ENCODE results near the gene CNIH1.
"Not testable (repeated sequence)": the region's sequence is repeated elsewhere in the genome, so short reads cannot be mapped to it uniquely, and the experiment has no call there.

CNIH1 gene

DNA sequence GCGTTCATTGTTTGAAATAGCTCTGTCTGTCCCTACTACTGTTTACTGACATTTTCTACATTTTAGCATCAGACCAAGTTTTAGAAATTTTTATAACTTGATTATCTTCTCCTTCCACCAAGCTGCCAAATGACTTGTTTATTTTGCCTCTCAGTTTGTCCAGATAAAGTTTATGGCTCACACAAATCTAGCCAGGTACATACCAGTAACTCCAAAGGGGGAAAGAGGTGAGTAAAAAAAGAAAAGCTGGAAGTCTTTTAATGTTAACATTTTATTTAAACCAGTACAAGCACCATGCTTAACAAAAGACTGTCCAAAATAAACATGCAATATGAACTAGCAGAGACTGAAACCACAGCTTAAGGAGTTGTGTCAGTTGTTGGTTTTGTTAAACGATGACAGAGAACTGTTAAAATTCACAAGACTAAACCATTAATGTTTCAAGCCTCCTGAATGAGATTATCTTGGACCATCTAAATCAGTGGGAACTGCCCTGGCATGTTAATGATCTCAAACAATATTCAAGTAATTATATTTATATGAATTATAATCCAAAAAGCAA, 33.1 kb upstream of the CNIH1 start:
- Histone ChIP-seq H3K4me3 (no peak overlapping the region), H3K9me3 (ENCODE audit: low read depth, low read length) (no peaks in the 10 kb centered on the region), H3K36me3 (ENCODE audit: insufficient read depth, low read length) (peaks cover 26% of the 10 kb centered on the region), H3K27ac (no peak overlapping the region), H3K9ac (ENCODE audit: insufficient read length) (no peak overlapping the region)
- TF ChIP-seq POLR2AphosphoS5 (IDR thresholded peaks at IDR 0.05; ENCODE audit: borderline replicate concordance, low read depth, low read length) (no peak), EZH2 (IDR thresholded peaks at IDR 0.05) (no peak), FOXP2 (optimal IDR thresholded peaks at IDR 0.05; ENCODE audit: control extremely low read depth, extremely low read length, insufficient read depth) (no peak)
- no peak for DNase-seq (ENCODE audit: low read depth, low spot score)

DNA sequence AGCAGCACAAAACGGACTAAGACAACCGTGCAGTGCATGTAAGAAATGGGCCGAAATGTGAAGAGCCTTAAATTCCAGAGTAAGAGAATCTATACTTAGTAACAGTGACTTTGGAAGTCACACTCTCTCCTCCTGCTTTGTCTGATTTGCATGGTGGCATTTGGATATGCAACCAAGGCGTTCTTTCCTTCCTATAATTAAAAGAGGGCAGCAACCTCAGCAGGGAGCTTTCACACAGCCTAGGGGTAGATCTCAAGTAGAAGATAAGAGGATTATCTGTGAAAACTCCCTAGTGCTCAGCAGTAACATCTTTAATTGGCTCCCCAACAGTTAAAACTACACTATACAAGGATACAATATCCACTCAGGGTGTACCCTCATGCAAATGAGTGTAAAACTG, 31.1 kb upstream of the CNIH1 start:
- Histone ChIP-seq H3K4me3 (peak overlapping the region; percentile 62), H3K27ac (peak overlapping the region; percentile 88; the same call in 1 of the 2 replicates), H3K36me3 (ENCODE audit: insufficient read depth, low read length) (peaks cover 16% of the 10 kb centered on the region), H3K9me3 (ENCODE audit: low read depth, low read length) (no peaks in the 10 kb centered on the region), H3K9ac (ENCODE audit: insufficient read length) (no peak overlapping the region)
- no peak for TF ChIP-seq FOXP2 (optimal IDR thresholded peaks at IDR 0.05; ENCODE audit: control extremely low read depth, extremely low read length, insufficient read depth)
- TF ChIP-seq POLR2AphosphoS5 (IDR thresholded peaks at IDR 0.05; ENCODE audit: borderline replicate concordance, low read depth, low read length) = peak; percentile 41; the same call in 1 of the 2 replicates
- DNase-seq (ENCODE audit: low read depth, low spot score) = peak; percentile 67

DNA sequence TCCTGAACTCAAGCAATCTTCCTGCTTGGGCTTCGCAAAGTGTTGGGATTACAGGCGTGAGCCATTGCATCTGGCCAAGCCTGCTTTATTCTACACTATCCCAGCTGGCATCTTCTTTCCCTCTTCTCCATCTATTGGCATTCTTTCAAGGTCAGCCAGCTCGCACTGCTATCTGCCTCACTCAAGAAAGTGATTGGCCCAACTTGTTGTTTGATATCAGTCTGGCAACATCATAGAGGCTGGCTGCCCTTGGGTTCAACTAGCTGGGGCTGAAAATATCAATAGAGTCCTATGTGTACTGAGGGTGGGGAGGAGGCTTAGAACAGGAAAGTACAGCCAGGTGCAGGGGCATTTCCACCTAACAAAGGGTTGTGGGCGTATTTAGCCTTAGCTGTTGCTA, 30.5 kb upstream of the CNIH1 start:
- Histone ChIP-seq H3K36me3 (ENCODE audit: insufficient read depth, low read length) (peaks cover 10% of the 10 kb centered on the region), H3K9ac (ENCODE audit: insufficient read length) (no peak overlapping the region), H3K27ac (no peak overlapping the region), H3K4me3 (peak overlapping the region; percentile 62; the same call in 1 of the 2 replicates), H3K9me3 (ENCODE audit: low read depth, low read length) (no peaks in the 10 kb centered on the region)
- DNase-seq (ENCODE audit: low read depth, low spot score) = no peak
- TF ChIP-seq POLR2AphosphoS5 (IDR thresholded peaks at IDR 0.05; ENCODE audit: borderline replicate concordance, low read depth, low read length) = no peak
- TF ChIP-seq FOXP2 (optimal IDR thresholded peaks at IDR 0.05; ENCODE audit: control extremely low read depth, extremely low read length, insufficient read depth) = no peak
- no peak for TF ChIP-seq EZH2 (IDR thresholded peaks at IDR 0.05)

DNA sequence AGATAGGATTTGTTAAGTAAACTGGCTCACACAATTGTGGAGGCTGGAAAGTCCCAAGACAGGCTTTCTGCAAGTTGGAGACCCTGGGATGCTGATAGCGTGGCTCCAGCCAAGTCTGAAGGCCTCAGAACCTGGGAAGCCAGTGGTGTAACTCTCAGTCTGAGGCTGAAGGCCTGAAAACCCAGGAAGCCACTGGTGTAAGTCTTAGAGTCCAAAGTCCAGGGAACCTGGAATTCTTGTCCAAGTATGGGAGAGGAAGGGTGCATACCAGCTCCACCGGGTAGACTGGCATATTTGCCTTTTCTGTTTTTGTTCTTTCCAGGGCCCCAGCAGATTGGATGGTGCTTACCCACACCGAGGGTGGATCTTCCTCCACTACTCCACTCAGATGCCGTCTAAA, 29.5 kb upstream of the CNIH1 start:
- Histone ChIP-seq H3K9me3 (ENCODE audit: low read depth, low read length) (no peaks in the 10 kb centered on the region), H3K27ac (no peak overlapping the region), H3K4me3 (no peak overlapping the region), H3K9ac (ENCODE audit: insufficient read length) (no peak overlapping the region), H3K36me3 (ENCODE audit: insufficient read depth, low read length) (peaks cover 8% of the 10 kb centered on the region)
- TF ChIP-seq EZH2 (IDR thresholded peaks at IDR 0.05) (no peak), POLR2AphosphoS5 (IDR thresholded peaks at IDR 0.05; ENCODE audit: borderline replicate concordance, low read depth, low read length) (no peak), FOXP2 (optimal IDR thresholded peaks at IDR 0.05; ENCODE audit: control extremely low read depth, extremely low read length, insufficient read depth) (no peak)
- DNase-seq (ENCODE audit: low read depth, low spot score) = no peak

DNA sequence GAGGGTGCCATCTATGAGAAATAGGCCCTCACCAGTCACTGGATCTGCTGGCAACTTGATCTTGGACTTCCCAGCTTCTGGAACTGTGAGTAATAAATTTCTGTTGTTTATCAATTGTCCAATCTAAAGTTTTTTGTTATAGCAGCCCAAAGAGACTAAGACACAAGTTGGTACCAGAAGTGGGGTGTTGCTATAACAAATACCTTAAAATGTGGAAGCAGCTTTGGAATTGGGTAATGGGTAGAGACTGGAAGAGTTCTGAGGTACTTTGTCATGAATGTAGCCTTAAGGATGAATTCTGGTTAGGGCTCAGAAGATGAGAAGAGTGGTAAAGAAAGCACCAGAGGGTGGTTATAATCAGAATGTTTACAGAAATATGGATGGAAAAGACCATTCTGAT, 26.1 kb upstream of the CNIH1 start:
- no peak overlapping the region for H3K9ac ChIP-seq (ENCODE audit: insufficient read length)
- H3K36me3 ChIP-seq (ENCODE audit: insufficient read depth, low read length) = no peaks in the 10 kb centered on the region
- no peaks in the 10 kb centered on the region for H3K9me3 ChIP-seq (ENCODE audit: low read depth, low read length)
- H3K4me3 ChIP-seq = no peak overlapping the region
- H3K27ac ChIP-seq = no peak overlapping the region
- TF ChIP-seq FOXP2 (optimal IDR thresholded peaks at IDR 0.05; ENCODE audit: control extremely low read depth, extremely low read length, insufficient read depth) = no peak
- TF ChIP-seq EZH2 (IDR thresholded peaks at IDR 0.05) = no peak
- TF ChIP-seq POLR2AphosphoS5 (IDR thresholded peaks at IDR 0.05; ENCODE audit: borderline replicate concordance, low read depth, low read length) = no peak
- DNase-seq (ENCODE audit: low read depth, low spot score) = no peak

DNA sequence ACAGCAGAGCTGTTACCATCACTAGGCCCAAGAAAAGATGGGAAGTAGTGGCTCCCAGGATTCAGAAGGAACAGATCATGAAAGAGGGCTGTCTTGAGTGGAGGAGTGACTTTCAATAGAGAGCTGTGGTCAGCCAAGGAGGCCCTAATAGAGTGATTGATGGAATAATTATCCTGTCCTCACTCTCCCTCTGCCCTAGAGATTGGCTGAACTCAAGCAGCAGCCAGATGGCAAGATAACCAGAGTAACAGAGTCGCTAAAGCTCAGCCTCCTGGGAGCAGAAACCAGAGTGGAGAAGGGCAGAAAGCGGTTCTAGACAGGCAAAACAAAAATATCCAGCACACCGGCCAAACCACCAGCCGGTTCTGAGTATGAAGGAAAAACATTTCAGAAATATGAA, 24.5 kb upstream of the CNIH1 start:
- no peak for DNase-seq (ENCODE audit: low read depth, low spot score)

DNA sequence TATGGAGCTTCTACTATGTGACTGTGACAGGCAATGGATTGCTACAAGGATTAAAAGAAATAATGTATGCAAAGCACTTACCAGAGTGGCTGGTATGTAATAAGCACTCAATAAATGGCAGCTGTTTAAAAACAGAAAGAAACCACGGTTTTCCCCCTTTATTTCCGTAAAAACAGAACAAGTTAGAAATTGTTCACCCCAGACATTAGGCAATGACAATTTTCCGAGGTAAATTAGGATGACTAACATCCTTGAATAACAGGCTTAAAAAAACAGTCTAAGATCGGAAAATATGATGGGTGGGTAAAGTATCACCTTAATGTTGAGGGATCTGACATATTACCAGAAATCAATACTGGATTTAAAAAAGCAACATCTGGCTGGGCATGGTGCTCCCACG, 20.9 kb upstream of the CNIH1 start:
- DNase-seq (ENCODE audit: low read depth, low spot score) = no peak
- Histone ChIP-seq H3K4me3 (no peak overlapping the region), H3K9me3 (ENCODE audit: low read depth, low read length) (no peaks in the 10 kb centered on the region), H3K27ac (no peak overlapping the region), H3K9ac (ENCODE audit: insufficient read length) (no peak overlapping the region), H3K36me3 (ENCODE audit: insufficient read depth, low read length) (no peaks in the 10 kb centered on the region)
- TF ChIP-seq FOXP2 (optimal IDR thresholded peaks at IDR 0.05; ENCODE audit: control extremely low read depth, extremely low read length, insufficient read depth) (no peak), EZH2 (IDR thresholded peaks at IDR 0.05) (no peak), POLR2AphosphoS5 (IDR thresholded peaks at IDR 0.05; ENCODE audit: borderline replicate concordance, low read depth, low read length) (no peak)

More for the DNA sequence above, 24.5 kb upstream of the CNIH1 start:
- no peaks in the 10 kb centered on the region for H3K36me3 ChIP-seq (ENCODE audit: insufficient read depth, low read length)
- no peak overlapping the region for H3K4me3 ChIP-seq
- no peak overlapping the region for H3K27ac ChIP-seq
- H3K9me3 ChIP-seq (ENCODE audit: low read depth, low read length) = no peaks in the 10 kb centered on the region
- no peak for TF ChIP-seq EZH2 (IDR thresholded peaks at IDR 0.05)
- no peak for TF ChIP-seq FOXP2 (optimal IDR thresholded peaks at IDR 0.05; ENCODE audit: control extremely low read depth, extremely low read length, insufficient read depth)
- no peak for TF ChIP-seq POLR2AphosphoS5 (IDR thresholded peaks at IDR 0.05; ENCODE audit: borderline replicate concordance, low read depth, low read length)
- H3K9ac ChIP-seq (ENCODE audit: insufficient read length) = no peak overlapping the region

DNA sequence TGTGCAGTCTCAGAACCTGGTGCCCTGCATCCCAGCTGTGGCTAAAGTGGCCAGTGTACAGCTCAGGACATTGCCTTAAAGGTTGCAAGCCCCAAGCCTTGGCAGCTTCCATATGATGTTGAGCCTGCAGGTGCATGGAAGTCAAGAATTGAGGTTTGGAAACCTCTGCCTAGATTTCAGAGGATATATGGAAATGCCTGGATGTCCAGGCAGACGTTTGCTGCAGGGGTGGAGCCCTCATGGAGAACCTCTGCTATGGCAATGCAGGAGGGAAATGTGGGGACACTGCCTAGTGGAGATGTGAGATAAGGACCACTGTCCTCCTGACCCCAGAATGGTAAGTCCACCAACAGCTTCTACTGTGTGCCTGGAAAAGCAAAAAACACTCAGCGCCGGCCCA, 17.9 kb upstream of the CNIH1 start:
- H3K27ac ChIP-seq = no peak overlapping the region
- H3K9ac ChIP-seq (ENCODE audit: insufficient read length) = no peak overlapping the region
- no peak overlapping the region for H3K4me3 ChIP-seq
- H3K36me3 ChIP-seq (ENCODE audit: insufficient read depth, low read length) = no peaks in the 10 kb centered on the region
- H3K9me3 ChIP-seq (ENCODE audit: low read depth, low read length) = no peaks in the 10 kb centered on the region
- DNase-seq (ENCODE audit: low read depth, low spot score) = no peak
- TF ChIP-seq EZH2 (IDR thresholded peaks at IDR 0.05) = no peak
- no peak for TF ChIP-seq POLR2AphosphoS5 (IDR thresholded peaks at IDR 0.05; ENCODE audit: borderline replicate concordance, low read depth, low read length)
- TF ChIP-seq FOXP2 (optimal IDR thresholded peaks at IDR 0.05; ENCODE audit: control extremely low read depth, extremely low read length, insufficient read depth) = no peak

DNA sequence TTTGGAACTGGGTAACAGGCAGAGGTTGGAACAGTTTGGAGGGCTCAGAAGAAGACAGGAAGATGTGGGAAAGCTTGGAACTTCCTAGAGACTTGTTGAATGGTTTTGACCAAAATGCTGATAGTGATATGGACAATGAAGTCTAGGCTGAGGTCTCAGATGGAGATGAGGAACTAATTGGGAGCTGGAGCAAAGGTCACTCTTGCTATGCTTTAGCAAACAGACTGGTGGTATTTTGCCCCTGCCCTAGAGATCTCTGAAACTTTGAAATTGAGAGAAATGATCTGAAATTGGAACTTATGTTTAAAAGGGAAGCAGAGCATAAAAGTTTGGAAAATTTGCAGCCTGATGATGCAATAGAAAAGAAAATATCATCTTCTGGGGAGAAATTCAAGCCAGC, 17.4 kb upstream of the CNIH1 start:
- H3K27ac ChIP-seq; H3K36me3 ChIP-seq (ENCODE audit: insufficient read depth, low read length); H3K9me3 ChIP-seq (ENCODE audit: low read depth, low read length); DNase-seq (ENCODE audit: low read depth, low spot score); H3K4me3 ChIP-seq; H3K9ac ChIP-seq (ENCODE audit: insufficient read length): not testable (repeated sequence)
